Cerebellar nuclear complex (tissue), 1 donor: Measurements from ENCODE around the gene TUBB8.
"Not testable (repeated sequence)": the region's sequence is repeated elsewhere in the genome, so short reads cannot be mapped to it uniquely, and the experiment has no call there.

ENCODE experiments used
- DNase-seq, 2 experiments: peaks; one replicate each; lab custom pipeline; 2025; lab: John Stamatoyannopoulos, UW

The TUBB8 gene

GRCh38 chr10:48996-49395, at the start of gene TUBB8:
TUBB8 (minus strand) TSS chr10:49296; CDS start chr10:49238, 58 bp downstream.
- DNase-seq = no peak

GRCh38 chr10:96466-96865, 47.4 kb upstream of the TUBB8 start:
- no peak for DNase-seq

GRCh38 chr10:95356-96115, 46.4 kb upstream of the TUBB8 start:
- no peak for DNase-seq

DNA sequence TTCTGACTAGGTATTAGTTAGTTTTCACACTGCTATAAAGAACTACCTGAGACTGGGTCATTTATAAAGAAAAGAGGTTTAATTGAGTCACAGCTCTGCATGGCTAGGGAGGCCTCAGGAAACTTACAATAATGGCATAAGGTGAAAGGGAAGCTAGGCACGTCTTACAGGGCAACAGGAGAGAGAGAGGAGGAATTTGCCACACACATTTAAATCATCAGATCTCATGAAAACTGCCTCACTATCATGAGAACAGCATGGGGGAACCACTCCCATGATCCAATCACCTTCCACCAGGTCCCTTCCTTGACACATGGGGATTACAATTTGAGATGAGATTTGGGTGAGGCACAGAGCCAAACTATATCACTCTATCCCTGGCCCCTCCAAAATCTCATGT, 45.5 kb upstream of the TUBB8 start:
- no peak for DNase-seq

GRCh38 chr10:92846-93245, 43.8 kb upstream of the TUBB8 start:
- no peak for DNase-seq

GRCh38 chr10:92153-92552, 43.1 kb upstream of the TUBB8 start:
- DNase-seq = no peak

GRCh38 chr10:91313-91712, 42.2 kb upstream of the TUBB8 start:
- no peak for DNase-seq

DNA sequence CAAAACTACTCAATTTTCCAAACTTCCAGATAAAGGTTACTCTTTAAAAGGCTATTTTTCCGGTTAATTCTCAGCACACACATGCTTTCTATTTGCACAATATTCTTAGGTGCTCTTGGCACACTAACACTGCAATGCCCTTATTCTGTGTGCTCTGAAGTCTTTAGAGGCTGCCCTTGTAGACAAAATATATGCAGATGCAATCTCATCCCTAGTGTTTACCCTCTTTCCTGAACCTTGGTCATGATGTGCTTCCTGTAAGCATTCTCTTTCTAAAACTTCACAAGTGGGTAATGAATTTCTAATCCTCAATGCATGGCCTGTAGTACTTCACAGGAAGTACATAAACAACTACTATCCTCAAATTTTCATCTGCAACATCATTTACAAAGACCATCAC, 41.1 kb upstream of the TUBB8 start:
- no peak for DNase-seq

DNA sequence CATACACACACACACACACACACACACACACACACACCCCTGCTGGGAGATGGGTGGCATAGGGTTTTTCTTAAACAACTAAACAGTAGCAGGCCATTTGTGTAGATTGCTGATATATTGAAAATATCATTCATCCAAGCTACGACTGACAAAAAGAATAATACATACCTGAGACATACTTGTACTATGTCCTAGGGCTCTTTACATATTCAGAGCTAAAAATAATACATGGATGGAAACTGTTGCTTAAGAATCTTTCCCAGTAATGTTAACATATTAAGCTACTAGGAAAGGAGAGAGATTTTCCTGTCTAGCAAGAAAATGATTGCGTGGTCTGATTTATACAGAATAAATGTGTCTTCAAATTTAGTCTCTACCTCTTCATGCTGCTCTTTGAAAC, 40.2 kb upstream of the TUBB8 start:
- no peak for DNase-seq

GRCh38 chr10:88253-88652, 39.2 kb upstream of the TUBB8 start:
- no peak for DNase-seq

DNA sequence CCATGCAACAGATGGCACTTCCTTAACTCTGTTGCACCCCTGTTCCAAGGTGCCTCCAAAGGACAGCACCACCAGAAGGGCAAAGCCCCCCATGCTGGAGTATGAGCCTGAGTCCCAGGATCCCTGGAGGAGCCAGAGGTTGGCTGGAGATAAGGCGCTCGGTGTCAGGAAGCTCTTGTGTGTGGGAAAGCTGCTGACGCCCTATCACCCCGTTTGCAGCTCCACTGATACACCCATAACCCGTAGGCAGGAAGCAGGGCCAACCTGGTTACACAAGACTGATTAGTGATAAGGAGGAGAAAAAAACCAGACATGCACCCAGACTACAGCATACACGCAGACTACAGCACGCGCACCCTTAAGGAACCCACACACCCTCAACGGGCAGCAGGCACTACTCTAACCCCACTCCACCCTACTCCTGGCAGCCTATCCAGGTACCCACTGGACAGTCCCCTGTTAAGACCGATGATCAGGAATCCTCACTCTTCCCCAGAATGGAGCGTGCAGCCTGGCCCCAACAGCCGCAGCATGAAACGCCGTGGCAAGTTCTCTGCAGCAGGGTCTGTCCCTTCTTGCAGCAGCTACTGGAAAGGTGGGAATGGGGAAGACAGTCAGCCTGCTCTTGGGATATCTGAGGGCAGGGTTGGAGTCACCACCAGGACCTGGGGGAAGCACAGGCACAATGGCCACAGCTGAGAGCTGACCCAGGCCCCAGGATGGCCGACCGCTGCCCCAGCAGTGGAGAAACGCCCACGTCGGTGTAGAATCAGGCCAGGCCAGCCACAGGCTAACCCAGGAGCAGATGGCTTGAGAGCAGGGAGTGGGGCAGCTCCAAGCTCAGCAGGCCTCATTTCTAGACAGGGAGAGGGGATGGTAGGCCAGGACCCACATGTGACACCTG, 38.3 kb upstream of the TUBB8 start:
- no peak for DNase-seq

DNA sequence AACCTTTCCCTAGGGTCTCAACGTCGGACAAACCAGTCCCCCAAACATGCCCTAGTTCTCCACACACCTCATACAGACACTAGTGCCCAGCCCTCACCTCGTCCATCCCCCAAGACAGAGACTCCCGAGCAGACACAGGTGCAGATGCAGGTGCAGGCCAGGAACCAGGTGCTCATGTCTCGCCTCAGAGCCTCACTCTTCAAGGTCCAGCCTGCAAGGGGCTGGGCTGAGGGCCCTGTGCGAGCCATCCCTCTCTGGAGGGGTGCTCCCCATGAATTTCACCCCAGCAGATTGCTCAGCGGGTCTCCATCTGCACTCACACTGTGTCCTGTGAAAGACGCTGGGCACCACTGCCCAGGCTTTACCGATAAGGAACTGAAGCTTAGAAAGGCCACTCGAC, 36.9 kb upstream of the TUBB8 start:
- no peak for DNase-seq

DNA sequence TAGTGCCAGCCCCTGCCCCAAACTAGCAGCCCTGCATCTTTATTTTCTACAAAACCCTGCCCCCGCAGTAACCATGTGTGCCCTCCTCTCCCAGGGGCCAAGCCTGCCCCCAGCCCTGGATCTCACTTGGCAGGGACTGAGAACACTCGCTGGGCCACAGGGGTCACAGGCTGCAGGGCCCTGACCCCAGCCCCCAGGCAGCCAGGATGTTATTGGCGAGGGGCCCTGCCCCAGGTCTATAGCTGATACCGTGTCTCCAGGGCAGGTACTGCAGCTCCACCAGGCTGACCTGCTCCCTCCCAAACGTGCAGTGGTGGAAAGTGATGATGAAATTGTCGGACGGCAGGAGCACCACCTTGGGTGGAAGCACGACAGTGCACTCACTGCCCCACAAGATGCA, 35.9 kb upstream of the TUBB8 start:
- no peak for DNase-seq

DNA sequence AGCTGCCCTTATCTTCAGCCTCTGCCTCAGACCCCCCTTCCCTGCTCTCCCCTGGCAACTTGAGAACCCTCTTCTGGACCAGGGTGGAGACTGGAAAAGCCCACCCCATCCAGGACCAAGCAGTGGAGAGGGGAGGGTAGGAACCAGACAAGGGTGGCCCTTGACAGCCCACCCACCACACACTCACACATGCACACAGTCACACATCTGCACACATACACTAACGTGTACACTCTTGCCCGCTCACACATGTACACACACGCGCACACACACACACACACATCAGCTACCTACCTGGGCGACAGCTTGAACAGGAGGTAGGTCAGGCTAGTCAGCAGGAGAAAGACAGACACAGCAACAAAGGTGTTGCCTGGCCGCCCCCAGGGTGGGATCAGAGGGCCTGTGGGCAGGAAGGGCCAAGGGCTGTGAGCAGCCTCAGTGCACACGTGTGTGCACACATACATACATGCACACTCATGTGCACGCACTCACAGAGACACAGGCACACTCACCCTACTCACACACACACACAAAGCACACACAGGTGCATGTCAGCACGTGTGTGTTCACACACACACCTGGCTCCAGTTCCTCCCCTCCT, 34.9 kb upstream of the TUBB8 start:
- no peak for DNase-seq

DNA sequence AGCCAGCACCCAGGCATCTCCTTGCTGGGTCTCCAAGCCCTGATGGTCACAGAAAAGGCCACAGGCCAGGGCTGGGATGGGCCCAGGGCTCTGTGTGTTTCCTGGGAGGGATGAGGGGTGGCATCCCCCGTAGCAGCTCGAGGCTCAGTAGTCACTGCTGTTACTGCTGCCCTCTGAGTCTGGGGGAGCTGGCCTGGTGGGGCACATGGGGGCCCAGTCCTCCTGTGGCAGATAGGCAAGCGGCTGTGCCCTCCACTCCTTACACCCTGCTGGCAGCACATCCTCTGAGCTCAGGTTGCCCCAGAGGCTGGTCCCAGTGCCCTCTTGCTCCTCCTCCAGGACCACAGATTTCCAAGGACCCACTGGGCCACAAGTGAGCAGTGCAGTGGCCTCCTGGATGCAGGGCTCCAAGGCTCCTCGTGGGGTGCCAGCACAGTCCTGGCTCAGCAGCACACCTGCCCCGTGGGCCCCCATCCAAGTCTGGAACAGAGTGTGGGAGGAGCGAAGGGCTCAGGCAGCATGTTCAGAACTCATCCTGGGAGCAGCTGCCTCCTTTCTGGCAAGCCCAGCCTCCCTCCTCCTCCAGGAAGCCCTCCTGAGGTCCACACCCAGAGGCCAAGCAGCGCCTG, 31.5 kb upstream of the TUBB8 start:
- no peak for DNase-seq

GRCh38 chr10:79532-80215, 30.6 kb upstream of the TUBB8 start:
- no peak for DNase-seq

GRCh38 chr10:78556-78955, 29.5 kb upstream of the TUBB8 start:
- DNase-seq = no peak

DNA sequence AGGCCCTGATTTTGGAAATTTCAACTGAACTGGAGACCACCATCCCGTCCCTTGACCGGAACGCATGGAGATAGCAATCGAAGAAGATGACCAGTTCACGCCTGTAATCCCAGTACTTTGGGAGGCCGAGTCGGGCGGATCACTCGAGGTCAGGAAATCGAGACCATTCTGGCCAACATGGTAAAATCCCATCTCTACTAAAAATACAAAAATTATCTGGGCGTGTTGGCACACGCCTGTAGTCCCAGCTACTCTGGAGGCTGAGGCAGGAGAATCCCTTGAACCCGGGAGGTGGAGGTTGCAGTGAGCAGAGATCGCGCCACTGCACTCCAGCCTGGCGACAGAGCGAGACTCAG, 25.1 kb upstream of the TUBB8 start:
- DNase-seq = not testable (repeated sequence)

DNA sequence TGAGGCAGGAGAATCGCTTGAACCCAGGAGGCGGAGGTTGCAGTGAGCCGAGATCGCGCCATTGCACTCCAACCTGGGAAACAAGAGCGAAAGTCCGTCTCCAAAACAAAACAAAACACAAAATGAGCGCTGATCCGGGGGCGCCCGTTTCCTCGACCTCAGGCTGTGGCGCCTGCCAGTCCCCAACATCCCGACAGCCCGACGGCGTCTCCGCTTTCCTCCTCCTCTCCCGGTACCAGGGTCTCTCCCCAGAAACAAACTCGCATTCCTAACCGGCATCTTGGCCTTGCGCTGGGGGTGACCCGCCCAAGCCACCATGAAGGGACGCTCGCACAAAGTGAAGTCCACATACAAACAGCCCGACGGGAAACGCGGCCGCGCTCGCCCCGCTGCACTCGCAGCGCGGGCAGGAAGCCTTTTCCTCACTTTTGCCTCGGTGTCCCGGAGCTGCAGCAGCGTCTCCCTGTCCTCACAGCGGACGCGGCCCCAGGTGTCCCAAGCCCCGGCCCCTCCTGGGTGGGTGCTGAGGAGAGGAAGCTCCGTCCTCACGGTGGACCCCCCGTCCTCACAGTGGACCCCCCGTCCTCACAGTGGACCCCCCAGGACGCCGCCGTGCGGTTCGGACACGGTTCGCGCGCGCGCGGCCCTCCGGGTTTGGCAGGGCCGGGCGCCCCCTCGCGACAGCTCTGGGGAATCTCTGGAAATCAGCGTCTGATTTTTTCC, 24.6 kb upstream of the TUBB8 start:
- not testable (repeated sequence) for DNase-seq

- not testable (repeated sequence) for DNase-seq
These were observed 19.1 kb upstream of the TUBB8 start for GRCh38 chr10:68156-68555.

GRCh38 chr10:49926-50325, 830 bp upstream of the TUBB8 start:
- not testable (repeated sequence) for DNase-seq
